HG03060 (cell line): ENCODE results near the gene GPR183.
A peak's percentile ranks its signal among the peaks of the same experiment; 100 is the strongest.

Experiments
- ATAC-seq: cut with Tn5 transposase; IDR thresholded peaks from one replicate; pipeline ENCODE4 v1.9.1; 2021; ENCODE audit warnings: low read depth, moderate number of reproducible peaks; ENCODE audit not compliant: unreplicated experiment

Gene GPR183

DNA sequence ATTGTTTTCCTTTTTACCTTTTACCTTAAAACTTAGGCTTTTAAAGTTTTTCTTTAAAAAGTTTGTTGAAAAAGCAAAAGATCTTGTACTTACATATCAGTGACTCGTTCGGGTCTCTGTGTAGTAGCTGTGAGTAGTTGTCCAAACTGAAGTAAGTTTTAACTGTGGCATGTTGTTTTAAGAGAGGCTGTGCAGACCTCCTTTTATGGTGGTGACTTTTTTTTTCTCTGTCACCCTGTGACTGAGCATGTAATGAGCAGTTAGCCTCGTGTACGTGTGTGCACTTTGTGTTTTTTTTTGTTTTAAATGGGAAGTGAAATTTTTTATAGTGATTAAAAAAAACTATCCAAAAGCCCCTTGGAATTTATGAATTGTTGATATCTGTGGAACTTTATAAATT, at the start of gene GPR183:
Gene GPR183 (minus strand): TSS at position 153 of the 400 bp plus-strand sequence. CDS start 11,254 bp downstream, outside the sequence.
- peak; percentile 40 for ATAC-seq

- ATAC-seq, result peak; percentile 52
These were observed 49.3 kb upstream of the GPR183 start for GRCh38 chr13:99356262-99357091.

DNA sequence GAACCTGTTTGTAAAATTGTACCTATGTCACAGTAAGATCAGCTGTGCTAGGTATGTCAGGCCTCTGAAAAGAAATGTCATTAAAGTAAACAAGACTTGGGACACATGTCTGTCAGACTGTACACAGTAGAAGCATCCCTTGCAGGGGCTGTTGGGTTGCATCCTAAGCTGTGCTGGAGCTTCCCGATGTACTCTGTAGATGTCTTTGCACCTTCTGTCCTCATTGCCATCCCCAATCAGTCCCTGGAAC, 48.7 kb upstream of the GPR183 start:
- ATAC-seq, result no peak

- ATAC-seq, result no peak
These were observed 48.2 kb upstream of the GPR183 start for GRCh38 chr13:99355267-99356011.

- ATAC-seq, result no peak
These were observed 47.3 kb upstream of the GPR183 start for GRCh38 chr13:99354371-99354951.

DNA sequence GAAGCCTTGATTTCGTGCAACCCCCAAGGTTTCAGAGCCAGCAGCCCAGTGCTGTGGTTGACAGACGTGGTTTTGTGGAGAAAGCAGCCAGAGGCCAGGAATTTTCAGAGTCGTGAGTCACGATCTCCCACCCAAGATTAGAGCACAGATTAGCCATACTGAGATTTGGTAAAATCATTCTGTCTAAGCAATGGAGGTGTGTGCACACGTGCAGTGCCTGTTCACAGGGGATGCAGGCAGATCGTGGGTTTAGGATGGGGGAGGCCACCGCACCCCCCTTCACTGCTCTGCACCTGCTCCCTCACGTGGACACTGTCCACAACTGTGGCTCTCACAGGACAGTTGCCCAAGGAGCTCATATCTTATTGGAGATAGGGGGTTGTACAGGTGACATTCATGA, 46.6 kb upstream of the GPR183 start:
- ATAC-seq, result no peak

- ATAC-seq, result no peak
These were observed 46.0 kb upstream of the GPR183 start for GRCh38 chr13:99353246-99353600.

DNA sequence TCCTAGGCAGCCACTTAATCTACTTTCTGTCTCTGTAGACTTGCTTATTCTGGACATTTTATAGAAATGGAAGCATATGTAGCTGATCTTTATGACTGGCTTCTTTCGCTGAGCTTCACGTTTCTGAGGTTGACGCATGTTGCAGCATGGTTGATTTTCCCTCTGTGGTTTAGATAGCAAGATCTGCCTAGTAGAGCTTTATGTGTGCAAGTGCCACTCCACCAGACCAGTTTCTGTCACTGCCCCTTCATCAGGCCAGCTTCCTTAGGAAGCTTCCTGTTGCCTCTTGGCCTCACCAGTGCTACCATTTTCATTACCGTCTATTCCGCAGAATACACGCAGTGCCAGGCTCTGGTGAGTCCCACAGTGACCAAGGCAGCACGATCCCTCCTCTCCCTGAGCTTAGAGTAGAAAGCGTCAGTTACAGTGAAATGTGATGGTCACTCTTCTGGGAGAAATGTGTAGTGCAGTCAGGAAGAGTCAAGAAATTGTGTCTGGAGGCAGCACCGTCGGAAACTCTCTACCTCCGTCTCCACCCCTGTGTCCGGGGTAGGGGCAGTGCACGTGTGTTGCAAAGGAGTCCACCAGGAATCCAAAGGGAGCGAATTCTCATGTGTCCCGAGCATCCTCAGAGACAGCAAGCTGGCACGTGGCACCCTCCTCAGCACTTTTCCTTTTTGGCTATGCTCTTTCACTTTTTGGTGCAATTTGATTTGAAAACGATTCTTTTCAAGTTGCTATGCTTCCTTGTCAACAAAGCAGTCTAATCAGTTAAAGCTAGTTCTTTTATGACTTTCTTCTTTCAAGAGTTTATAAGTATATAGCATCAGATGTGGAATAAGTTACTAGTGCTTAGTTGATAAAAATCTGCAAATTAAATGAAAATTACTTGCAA, 45.4 kb upstream of the GPR183 start:
- no peak for ATAC-seq

- ATAC-seq, result no peak
These were observed 44.6 kb upstream of the GPR183 start for GRCh38 chr13:99351772-99352171.

GRCh38 chr13:99350191-99350590, 43.0 kb upstream of the GPR183 start:
- no peak for ATAC-seq

DNA sequence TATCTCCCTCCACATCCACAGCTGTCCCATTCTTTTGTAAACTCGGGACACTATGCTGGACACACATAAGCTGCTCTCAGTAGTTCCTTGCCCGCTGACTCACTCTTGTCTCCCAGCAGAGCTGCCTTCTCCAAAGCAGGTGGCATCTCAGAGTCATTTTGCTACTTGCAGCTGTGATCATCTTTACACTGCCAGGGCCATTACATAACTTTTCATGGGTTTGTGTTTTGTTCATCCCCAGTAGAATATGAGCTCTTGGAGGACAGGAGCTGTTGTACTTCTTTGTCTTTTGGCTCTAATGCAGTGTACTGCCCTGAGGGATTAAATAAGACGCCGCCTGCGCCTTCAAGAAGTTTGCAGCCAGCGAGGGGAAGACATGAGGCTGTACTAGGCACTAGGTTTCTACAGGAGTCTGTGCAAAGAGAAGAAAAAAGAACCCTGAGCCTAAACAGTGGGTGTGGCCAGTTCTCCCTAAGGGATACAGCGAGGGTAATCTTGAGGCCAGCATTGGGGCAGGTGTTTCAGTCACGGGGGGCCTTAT, 40.8 kb upstream of the GPR183 start:
- peak; percentile 66 for ATAC-seq

DNA sequence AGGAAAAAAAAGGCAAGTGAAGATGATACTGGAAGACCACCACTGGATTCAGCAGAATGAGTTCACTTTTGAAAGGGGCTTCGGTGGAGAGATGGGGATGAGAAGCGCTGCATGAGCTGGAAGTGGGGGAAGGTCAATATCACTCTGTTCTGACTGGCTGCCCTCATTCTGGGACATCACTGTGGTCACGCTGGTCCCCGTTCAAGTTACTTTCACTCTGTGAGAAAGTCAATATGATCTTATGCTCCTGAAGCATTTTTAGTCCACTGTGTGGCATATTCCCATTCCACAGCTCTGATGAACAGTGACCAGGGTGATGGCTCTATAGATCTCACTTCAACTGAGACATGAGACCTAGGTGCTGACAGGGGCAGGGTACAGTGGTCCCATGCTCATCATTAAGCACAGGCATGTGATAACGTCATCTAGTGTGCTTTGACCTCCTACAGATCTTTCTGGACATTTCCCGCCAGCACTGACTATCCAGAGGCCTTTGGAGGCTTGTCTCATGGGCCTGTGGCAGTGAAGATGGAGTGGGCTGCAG, 40.2 kb upstream of the GPR183 start:
- peak; percentile 10 for ATAC-seq

DNA sequence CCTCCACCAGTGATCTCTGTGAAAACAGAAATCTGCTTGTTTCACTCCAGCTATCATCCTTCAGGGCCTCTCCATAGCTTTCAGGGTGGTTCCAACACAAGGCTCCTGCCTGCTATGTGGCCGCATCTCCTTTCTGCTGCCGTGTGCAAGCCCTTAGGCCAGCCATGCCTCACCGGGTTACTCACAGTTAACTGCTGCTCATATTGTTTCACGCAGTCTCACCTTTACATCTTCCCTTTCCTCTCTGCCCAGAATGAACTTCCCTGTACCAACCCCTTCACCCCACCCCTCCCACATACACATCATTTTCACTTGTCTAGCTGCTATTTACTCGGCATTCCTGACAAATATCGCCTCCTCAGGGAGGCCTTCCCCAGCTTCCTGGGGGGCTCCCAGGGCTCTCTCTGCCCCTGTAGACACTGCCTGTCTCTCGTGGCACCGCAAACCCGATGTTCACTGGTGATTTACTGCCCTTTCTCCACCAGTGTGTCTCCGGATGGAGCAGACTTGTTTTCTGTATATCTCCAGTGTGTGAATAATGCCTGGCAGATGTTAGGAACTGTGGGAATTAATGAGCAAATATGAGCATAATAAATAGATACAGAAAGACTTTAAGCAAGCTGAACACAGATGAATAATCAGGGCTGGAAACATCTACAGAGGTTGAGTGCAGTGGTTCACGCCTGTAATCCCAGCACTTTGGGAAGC, 39.3 kb upstream of the GPR183 start:
- no peak for ATAC-seq

DNA sequence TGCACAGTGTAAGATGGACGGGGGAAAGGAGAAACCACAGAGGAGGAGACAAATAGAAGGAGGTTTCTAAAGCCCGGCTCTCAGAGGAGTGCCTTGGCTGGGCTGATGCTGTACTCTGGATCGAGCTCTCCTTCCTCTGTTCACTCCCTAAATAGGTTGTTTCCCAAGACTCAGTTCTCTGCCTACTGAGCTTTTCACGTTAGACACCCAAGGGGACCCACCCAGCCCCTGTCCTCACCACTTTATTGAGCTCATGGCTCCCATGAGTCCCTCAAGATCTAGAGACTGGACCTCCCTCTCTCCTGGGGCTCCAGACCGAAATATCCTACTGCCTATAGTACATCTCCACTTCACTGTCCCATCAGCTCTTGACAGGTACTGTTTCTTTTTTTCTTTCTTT, 38.1 kb upstream of the GPR183 start:
- no peak for ATAC-seq

- no peak for ATAC-seq
These were observed 37.5 kb upstream of the GPR183 start for GRCh38 chr13:99344610-99345208.

DNA sequence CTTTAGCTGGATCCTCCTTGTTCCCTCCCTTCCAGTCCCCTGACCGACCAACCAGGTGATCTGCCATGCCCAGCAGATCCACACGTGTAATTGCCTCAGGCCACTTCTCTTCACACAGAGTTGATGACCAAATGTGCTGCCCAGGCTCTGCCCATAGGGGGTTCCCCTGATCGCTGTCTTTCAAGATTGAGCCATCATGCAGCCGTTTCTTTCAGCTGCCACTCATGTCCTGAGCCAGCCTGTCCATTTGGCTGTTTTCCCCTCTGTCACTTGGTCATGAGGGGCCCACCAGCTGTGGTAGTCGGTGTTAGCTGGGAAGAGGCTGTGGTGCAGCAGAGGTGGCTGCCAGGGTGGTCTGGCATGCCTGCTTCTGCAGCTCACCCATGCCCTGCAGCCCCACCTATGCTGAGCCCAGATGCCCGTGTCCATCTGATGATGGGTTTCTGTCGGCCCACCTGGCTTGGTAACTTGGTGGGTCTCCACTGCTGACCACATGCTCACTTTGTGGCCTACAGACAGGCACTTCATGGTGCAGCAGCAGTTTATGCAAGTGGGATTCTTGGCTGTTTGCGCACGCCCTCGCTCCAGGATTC, 35.6 kb upstream of the GPR183 start:
- ATAC-seq, result no peak

DNA sequence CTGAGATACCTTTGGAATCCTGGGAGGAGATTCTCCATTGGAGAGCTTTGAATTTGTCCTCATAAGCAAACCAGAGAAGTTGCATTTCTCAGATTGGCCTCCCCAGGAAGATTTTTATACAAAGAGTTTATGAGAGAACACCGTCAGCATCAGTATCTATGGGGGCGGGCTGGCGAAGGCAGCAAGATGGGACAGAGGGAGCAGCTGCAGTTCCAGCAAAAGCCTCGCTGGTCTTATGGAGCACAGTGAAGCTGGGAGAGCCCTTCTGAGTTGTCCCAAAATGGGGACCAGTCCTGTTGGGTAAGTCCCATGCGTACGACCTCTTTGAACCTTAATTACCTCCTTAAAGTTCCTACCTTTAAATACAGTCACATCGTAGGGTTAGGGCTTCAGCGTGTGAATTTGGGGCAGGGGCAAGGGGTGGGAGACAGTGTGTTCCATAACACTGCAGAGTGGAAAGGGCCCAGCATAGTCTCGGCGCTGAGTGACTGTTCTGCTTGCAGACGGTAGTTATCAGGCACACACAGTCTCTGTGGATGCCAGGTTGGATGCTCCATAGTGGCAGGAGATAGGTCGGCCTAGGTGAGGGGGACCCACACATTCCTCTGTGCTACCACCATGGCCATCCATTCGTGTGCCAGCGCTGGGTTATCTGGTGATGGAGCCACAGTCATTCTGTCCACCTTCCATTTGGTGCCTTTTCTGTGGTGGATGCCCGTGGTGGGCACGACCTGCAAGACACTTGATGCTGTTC, 34.9 kb upstream of the GPR183 start:
- no peak for ATAC-seq

DNA sequence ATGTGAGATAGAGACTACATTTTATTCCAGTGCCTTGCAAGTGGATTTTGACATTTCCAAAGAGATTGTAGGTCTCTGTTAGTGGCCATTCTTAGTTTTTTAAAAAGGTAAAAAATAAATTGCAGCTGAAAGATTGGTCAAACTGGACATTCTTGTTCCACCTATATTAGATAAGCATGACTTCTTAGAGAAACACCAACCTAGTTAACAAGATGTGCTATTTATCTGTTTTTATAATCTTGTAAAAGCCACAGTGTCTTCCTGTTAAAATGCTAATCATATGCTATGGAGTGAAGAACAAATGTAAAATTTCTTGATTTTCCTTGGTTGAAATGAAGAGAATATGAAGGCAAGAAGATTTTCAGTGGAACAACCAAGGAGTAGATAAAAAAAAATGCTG, 33.4 kb upstream of the GPR183 start:
- ATAC-seq, result no peak
